Measurements from ENCODE around the gene PDE4D. TPM values are rescaled to one million over a fixed set of nuclear protein-coding genes. Genes with fewer than 3 reads are reported as not detected.

The PDE4D gene
- total and polyA plus RNA-seq, 10 of the 15 experiments (the other 5 are each of a cell fraction or from before 2014, with no cell fraction given) = 0.87 to 4.1 (median 2.2) TPM

GRCh38 chr5:59790776-59791475 is 102.6 kb downstream of the PDE4D start (continued):
- TF ChIP-seq E2F8 (IDR thresholded peaks at IDR 0.05; ENCODE audit: low read depth, partially characterized antibody) = no peak
- TF ChIP-seq SREBF2 (IDR thresholded peaks at IDR 0.05; ENCODE audit: low read length) = no peak
- TF ChIP-seq USF1 (IDR thresholded peaks at IDR 0.05; ENCODE audit: borderline replicate concordance, extremely low read length, insufficient read depth, low read depth, low read length) = no peak
- no peak for TF ChIP-seq CHD4 (IDR thresholded peaks at IDR 0.05)
- no peak for TF ChIP-seq REST (IDR thresholded peaks at IDR 0.05; ENCODE audit: low read depth, low read length)

All from GM12878 (cell line).